Measurements from ENCODE around the gene SLC44A3.

The SLC44A3 gene, protein sequence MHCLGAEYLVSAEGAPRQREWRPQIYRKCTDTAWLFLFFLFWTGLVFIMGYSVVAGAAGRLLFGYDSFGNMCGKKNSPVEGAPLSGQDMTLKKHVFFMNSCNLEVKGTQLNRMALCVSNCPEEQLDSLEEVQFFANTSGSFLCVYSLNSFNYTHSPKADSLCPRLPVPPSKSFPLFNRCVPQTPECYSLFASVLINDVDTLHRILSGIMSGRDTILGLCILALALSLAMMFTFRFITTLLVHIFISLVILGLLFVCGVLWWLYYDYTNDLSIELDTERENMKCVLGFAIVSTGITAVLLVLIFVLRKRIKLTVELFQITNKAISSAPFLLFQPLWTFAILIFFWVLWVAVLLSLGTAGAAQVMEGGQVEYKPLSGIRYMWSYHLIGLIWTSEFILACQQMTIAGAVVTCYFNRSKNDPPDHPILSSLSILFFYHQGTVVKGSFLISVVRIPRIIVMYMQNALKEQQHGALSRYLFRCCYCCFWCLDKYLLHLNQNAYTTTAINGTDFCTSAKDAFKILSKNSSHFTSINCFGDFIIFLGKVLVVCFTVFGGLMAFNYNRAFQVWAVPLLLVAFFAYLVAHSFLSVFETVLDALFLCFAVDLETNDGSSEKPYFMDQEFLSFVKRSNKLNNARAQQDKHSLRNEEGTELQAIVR

DNA sequence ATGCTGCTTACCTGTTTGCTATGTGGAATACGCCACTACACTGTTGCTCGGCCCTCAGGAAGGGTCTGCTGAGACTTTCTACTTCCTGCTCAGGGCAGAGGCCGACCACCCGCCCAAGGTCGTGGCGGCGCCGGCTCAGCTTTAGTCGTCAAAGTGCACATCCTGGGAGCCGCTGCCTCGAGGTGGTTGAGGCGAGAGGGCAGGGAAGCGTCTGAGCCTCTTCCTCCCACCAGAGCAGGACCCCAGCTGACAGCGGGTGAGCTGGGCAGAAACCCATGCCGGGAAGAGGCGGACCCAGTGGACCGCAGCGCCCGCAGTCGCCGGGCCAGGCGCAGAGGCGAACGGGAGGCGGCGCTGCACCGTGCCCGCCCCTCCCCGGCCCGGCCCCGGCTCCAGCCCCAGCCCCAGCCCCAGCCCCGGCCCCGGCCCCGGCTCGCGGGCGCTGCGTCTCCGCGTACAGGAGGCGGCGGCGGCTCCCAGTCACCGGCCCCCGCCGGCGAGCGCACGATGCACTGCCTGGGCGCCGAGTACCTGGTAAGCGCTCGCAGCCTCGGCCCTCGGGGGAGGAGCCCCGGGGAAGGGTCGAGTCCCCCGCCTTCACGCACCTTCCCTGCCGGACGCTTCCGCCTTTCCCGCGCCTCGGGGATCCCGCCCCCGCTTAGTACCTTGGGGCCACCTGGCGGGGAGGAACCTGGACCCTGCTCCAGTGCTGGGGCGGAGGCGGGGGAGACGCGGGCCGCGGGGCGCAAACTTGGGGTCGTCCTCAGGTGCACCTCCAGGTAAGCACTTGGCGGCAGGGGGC lies at the start of gene SLC44A3:
Gene SLC44A3 (plus strand): TSS at position 413 of the 802 bp plus-strand sequence. CDS start 95 bp downstream, at position 508.
- peak within 1 kb of the TSS; percentile 70 for H3K4me3 ChIP-seq (ENCODE audit: low read length)
- peak; percentile 39 for DNase-seq (ENCODE audit: low read depth)
- TF ChIP-seq CTCF (conservative IDR thresholded peaks at IDR 0.05; ENCODE audit: low read length), result no peak; the same call in 1 of the 2 replicates

GRCh38 chr1:94772230-94772641 lies 47.9 kb upstream of the SLC44A3 start:
- no peak for TF ChIP-seq CTCF (conservative IDR thresholded peaks at IDR 0.05; ENCODE audit: low read length)
- DNase-seq (ENCODE audit: low read depth), result no peak
- H3K4me3 ChIP-seq (ENCODE audit: low read length), result no peak overlapping the region

GRCh38 chr1:94772845-94773244 lies 47.3 kb upstream of the SLC44A3 start:
- no peak for DNase-seq (ENCODE audit: low read depth)
- TF ChIP-seq CTCF (conservative IDR thresholded peaks at IDR 0.05; ENCODE audit: low read length), result no peak
- H3K4me3 ChIP-seq (ENCODE audit: low read length), result no peak overlapping the region

- no peak for DNase-seq (ENCODE audit: low read depth)
- H3K4me3 ChIP-seq (ENCODE audit: low read length), result no peak overlapping the region
- no peak for TF ChIP-seq CTCF (conservative IDR thresholded peaks at IDR 0.05; ENCODE audit: low read length)
Observed at GRCh38 chr1:94773296-94773809, 46.8 kb upstream of the SLC44A3 start.

DNA sequence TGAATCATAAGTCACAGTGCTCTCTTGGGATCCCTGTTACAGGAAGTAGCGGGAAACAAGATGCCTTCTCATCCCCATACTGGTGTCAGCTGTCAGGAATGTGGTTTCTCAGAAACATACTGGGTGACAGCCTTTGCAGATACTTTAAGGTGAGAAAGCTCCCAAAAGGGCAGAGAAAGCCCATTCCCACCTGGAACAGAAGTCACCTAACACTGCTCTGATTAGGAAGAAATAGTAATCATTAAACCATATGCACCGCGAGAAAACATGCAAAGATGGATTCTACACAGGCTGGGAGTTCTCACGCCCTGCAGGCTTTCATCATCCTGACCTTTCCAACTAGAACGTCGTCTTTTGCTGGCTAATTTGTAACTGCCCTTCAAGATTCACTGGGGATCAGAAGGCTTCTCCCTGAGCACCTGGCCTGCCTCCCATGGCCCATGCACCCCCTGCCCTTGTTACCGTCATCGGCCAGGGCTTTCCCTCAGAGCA lies 46.2 kb upstream of the SLC44A3 start:
- H3K4me3 ChIP-seq (ENCODE audit: low read length), result no peak overlapping the region
- TF ChIP-seq CTCF (conservative IDR thresholded peaks at IDR 0.05; ENCODE audit: low read length), result no peak

DNA sequence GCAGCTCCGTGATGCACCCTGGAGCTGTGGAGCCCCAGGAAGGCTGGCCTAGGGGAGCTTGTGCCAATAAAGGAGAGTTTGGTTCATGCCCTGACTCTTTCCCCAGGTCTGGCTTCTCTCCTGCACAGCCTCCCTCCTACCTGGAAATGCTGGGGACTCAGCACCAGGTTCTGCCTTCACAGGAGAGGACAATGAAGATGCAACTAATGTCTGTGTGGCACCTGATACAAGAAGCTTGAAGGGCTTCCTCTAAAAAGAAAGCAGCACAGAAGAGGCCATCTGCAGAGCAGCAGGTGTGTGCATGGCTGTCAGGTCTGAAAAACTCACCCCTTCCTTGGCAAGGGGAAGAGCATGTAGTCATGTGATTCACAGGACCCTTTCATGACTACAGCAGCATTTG lies 43.7 kb upstream of the SLC44A3 start:
- TF ChIP-seq CTCF (conservative IDR thresholded peaks at IDR 0.05; ENCODE audit: low read length), result no peak
- no peak overlapping the region for H3K4me3 ChIP-seq (ENCODE audit: low read length)
- no peak for DNase-seq (ENCODE audit: low read depth)

More for the DNA sequence above, 46.2 kb upstream of the SLC44A3 start:
- peak; percentile 62 for DNase-seq (ENCODE audit: low read depth)
